Lower leg skin (tissue), 3 donors: ENCODE data around the gene CEP135.

Experiments
- CTCF ChIP-seq, 3 donors: fragments of 450-650 bp; IDR thresholded peaks; one replicate each; pipeline ENCODE4 v1.5.1; 2016; ENCODE audit warnings: antibody characterized with exemption in 3 of 3, mild to moderate bottlenecking in 3 of 3, moderate library complexity in 2 of 3
- POLR2A ChIP-seq, 2 donors: fragments of 450-650 bp; IDR thresholded peaks; one replicate each; pipeline ENCODE4 v1.6.1; 2016 to 2017; ENCODE audit warnings: antibody characterized with exemption in 2 of 2, mild to moderate bottlenecking in 1 of 2, moderate library complexity in 1 of 2

GRCh38 chr4:55939421-55939820 is 9.3 kb upstream of the CEP135 start:
- TF ChIP-seq CTCF (IDR thresholded peaks at IDR 0.05) (no peak), POLR2A (IDR thresholded peaks at IDR 0.05) (no peak)
